Endodermal cell (in vitro differentiated cells): Measurements from ENCODE around the gene OSBPL3. TPM values are rescaled to one million over a fixed set of nuclear protein-coding genes. Genes with fewer than 3 reads are reported as not detected.

ENCODE experiments used
- DNase-seq: peaks from one replicate; pipeline ENCODE4 v3.0.0-alpha.2; 2017
- H3K27ac ChIP-seq: 2 replicates; pipeline ENCODE4 v1.5.1; 2013; ENCODE audit warnings: mild to moderate bottlenecking, low read depth, low read length, moderate library complexity
- H3K27me3 ChIP-seq: 2 replicates; pipeline ENCODE4 v1.6.1; 2013; ENCODE audit warnings: mild to moderate bottlenecking, low read length, moderate library complexity; ENCODE audit not compliant: insufficient read depth, control insufficient read depth, poor library complexity, severe bottlenecking
- H3K36me3 ChIP-seq: 2 replicates; pipeline ENCODE4 v1.7.0; 2013; ENCODE audit warnings: mild to moderate bottlenecking, low read length, moderate library complexity; ENCODE audit not compliant: control insufficient read depth, insufficient read depth
- H3K4me1 ChIP-seq: one replicate; pipeline ENCODE4 v1.7.0; 2013; ENCODE audit warnings: low read length; ENCODE audit not compliant: control insufficient read depth, insufficient read depth
- H3K4me3 ChIP-seq: 2 replicates; pipeline ENCODE4 v1.5.1; 2013; ENCODE audit warnings: mild to moderate bottlenecking, low read length, moderate library complexity
- H3K9ac ChIP-seq: 2 replicates; pipeline ENCODE4 v1.6.1; 2013; ENCODE audit warnings: mild to moderate bottlenecking, low read length, moderate library complexity; ENCODE audit not compliant: poor library complexity, severe bottlenecking; ENCODE audit errors: extremely low read depth
- H3K9me3 ChIP-seq: 2 replicates; pipeline ENCODE4 v1.6.1; 2013; ENCODE audit warnings: mild to moderate bottlenecking, low read length, moderate library complexity; ENCODE audit not compliant: control insufficient read depth
- H3K27ac Mint-ChIP-seq: 2 replicates; pipeline ENCODE4 v1.8.0; 2020; ENCODE audit warnings: mixed read lengths
- H3K27me3 Mint-ChIP-seq: 2 replicates; pipeline ENCODE4 v1.8.0; 2021; ENCODE audit warnings: mild to moderate bottlenecking, mixed read lengths; ENCODE audit not compliant: insufficient read depth
- H3K36me3 Mint-ChIP-seq: 2 replicates; pipeline ENCODE4 v1.8.0; 2020; ENCODE audit warnings: low read depth, mixed read lengths
- H3K4me1 Mint-ChIP-seq: 2 replicates; pipeline ENCODE4 v1.8.0; 2020; ENCODE audit warnings: mixed read lengths
- H3K4me3 Mint-ChIP-seq: 2 replicates; pipeline ENCODE4 v1.8.0; 2020; ENCODE audit warnings: mild to moderate bottlenecking, moderate library complexity, mixed read lengths
- H3K9me3 Mint-ChIP-seq: 2 replicates; pipeline ENCODE4 v1.8.0; 2020; ENCODE audit warnings: mild to moderate bottlenecking, mixed read lengths
- WGBS, 2 experiments: methylation state at CpG; one replicate each; pipeline versions ENCODE4 v1.1.5 to v1.1.7; 2013; ENCODE audit warnings: missing lambda C conversion rate in 2 of 2, mixed read lengths in 1 of 2; ENCODE audit not compliant: insufficient coverage in 1 of 2, insufficient read length in 1 of 2; 5-methylcytosine and 5-hydroxymethylcytosine counted together
- total RNA-seq, 2 donors: library from RNA; stranded (reverse); fragmentation: NEBNext Ultra II Directional in 1 of 2; extraction: Animal tissue kit (Norgen Biotek cat#: 25700) in 1 of 2; gene quantifications; 2 replicates in 1 of 2; 3 replicates in 1 of 2; pipeline ENCODE4 v1.2.1, GENCODE V29; 2021
- TF ChIP-seq, protein P1 (sequence below): fragments of 200-600 bp; sonication (generic); conservative IDR thresholded peaks from 2 replicates; pipeline ENCODE4 v1.5.0; 2021; ENCODE audit warnings: antibody characterized with exemption, mild to moderate bottlenecking

The OSBPL3 gene
- total RNA-seq, 2 donors from 2014 or later, result 9.8 to 11.3 TPM

DNA sequence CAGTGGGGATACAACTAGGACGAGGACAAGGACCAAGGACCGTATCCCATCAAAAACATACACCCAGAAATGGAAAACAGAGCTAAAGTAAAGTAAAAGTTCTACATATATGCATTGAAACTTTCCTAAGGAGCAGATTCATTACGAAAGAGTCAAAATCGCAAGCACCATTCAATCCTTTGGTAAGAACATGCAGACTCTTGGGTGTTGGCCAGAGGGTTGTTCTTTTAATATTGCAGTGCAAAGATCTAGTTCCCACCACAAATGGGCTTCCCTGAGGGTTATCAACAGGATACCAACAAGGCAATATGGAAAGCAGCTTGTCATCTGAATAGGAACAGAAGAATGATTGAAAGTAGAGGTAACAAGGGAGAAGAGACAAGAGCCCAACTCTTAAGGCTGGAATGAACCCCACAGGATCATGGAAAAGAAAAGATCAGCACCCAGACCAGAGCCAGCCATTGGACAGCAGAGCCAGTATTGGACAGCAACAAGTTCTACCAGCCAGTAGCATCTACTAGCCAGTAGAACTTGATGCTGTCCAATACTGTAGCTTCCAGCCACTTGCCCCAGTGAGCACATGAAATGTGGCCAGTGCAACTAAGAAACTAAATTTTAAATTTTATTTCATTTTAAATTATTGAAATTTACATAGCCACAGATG, 66.0 kb downstream of the OSBPL3 start:
- H3K9ac ChIP-seq, result no peak overlapping the region
- H3K4me3 ChIP-seq, result no peak overlapping the region
- no peaks in the 10 kb centered on the region for H3K9me3 ChIP-seq
- no peaks in the 10 kb centered on the region for H3K27me3 Mint-ChIP-seq
- TF ChIP-seq, protein P1, sequence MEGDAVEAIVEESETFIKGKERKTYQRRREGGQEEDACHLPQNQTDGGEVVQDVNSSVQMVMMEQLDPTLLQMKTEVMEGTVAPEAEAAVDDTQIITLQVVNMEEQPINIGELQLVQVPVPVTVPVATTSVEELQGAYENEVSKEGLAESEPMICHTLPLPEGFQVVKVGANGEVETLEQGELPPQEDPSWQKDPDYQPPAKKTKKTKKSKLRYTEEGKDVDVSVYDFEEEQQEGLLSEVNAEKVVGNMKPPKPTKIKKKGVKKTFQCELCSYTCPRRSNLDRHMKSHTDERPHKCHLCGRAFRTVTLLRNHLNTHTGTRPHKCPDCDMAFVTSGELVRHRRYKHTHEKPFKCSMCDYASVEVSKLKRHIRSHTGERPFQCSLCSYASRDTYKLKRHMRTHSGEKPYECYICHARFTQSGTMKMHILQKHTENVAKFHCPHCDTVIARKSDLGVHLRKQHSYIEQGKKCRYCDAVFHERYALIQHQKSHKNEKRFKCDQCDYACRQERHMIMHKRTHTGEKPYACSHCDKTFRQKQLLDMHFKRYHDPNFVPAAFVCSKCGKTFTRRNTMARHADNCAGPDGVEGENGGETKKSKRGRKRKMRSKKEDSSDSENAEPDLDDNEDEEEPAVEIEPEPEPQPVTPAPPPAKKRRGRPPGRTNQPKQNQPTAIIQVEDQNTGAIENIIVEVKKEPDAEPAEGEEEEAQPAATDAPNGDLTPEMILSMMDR, result no peak
- no peak overlapping the region for H3K4me3 Mint-ChIP-seq
- WGBS, 2 experiments, result 89 to 100% methylated on average over 2 to 4 of the region's 4 CpGs
- no peaks in the 10 kb centered on the region for H3K36me3 Mint-ChIP-seq
- no peak for DNase-seq
- no peaks in the 10 kb centered on the region for H3K4me1 ChIP-seq
- H3K27ac ChIP-seq, result no peak overlapping the region
- no peaks in the 10 kb centered on the region for H3K9me3 Mint-ChIP-seq
- H3K27me3 ChIP-seq, result no peaks in the 10 kb centered on the region
- H3K4me1 Mint-ChIP-seq, result peaks cover 13% of the 10 kb centered on the region
- no peak overlapping the region for H3K27ac Mint-ChIP-seq
- no peaks in the 10 kb centered on the region for H3K36me3 ChIP-seq

DNA sequence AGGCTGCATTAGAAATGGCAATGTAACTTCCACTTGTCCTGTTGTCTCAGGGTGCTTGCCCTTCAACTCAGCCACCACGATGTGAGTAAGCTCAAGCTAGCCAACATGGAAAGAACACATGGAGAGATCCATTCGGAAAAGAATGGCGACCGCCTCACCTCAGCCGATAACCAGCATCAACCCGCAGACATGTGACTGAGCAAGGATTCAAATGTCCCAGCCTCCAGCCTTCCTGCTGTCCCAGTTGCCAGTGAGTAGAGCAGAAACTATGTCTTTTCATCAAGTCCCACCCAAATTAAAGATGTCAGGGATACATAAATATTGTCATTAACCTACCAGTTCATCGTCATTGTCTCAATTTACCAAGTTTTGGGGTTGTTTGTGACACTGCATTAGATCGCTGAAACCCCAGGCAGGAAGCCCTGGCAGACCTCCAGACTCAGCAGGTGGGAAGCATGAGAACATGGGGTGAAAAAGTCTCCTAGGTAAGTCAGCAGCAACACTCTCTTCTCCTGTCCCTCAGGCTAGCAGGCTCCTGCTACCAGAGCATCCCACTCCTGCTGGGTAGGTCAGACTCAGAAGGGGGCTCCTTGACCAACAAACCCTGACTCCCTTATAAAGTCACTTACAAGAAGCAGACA, 67.0 kb downstream of the OSBPL3 start:
- Mint-ChIP-seq H3K27ac (no peak overlapping the region), H3K36me3 (no peaks in the 10 kb centered on the region), H3K4me3 (no peak overlapping the region), H3K4me1 (peaks cover 13% of the 10 kb centered on the region), H3K9me3 (no peaks in the 10 kb centered on the region), H3K27me3 (no peaks in the 10 kb centered on the region)
- no peaks in the 10 kb centered on the region for H3K36me3 ChIP-seq
- WGBS, 2 experiments, result 95 to 98% methylated on average over 7 to 8 of the region's 8 CpGs
- no peak overlapping the region for H3K27ac ChIP-seq
- TF ChIP-seq, protein P1, result no peak
- H3K9me3 ChIP-seq, result no peaks in the 10 kb centered on the region
- H3K4me3 ChIP-seq, result no peak overlapping the region
- H3K27me3 ChIP-seq, result no peaks in the 10 kb centered on the region
- no peak overlapping the region for H3K9ac ChIP-seq
- no peak for DNase-seq
- H3K4me1 ChIP-seq, result no peaks in the 10 kb centered on the region

DNA sequence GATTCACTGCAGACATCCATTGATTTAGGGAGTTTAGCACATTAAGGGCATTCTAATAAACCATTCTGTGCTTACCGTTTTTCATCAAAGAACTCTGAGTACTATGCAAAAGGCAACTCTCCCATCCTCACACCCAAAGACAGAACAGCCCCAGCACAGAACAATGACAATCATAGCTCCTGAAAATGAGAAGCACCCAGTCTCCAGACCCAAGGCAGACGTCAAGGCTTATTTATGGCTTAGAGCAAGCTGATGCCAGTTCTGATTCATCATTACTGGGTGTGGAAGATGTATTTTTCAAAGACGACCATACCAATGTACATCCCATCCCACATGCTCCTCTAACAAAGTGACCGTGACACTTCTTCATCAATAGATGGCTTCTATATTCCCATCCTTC, 67.6 kb downstream of the OSBPL3 start:
- no peaks in the 10 kb centered on the region for H3K27me3 Mint-ChIP-seq

More for the DNA sequence above, 67.6 kb downstream of the OSBPL3 start:
- H3K36me3 ChIP-seq, result no peaks in the 10 kb centered on the region
- H3K9ac ChIP-seq, result no peak overlapping the region
- no peak overlapping the region for H3K27ac ChIP-seq
- no peak for DNase-seq
- 84 to 89% methylated on average over 4 of the region's 4 CpGs for WGBS, 2 experiments
- no peaks in the 10 kb centered on the region for H3K27me3 ChIP-seq
- H3K4me3 ChIP-seq, result no peak overlapping the region
- H3K4me1 ChIP-seq, result no peaks in the 10 kb centered on the region
- Mint-ChIP-seq H3K27ac (no peak overlapping the region), H3K9me3 (no peaks in the 10 kb centered on the region), H3K36me3 (no peaks in the 10 kb centered on the region), H3K4me3 (no peak overlapping the region), H3K4me1 (peaks cover 13% of the 10 kb centered on the region)
- TF ChIP-seq, protein P1, result no peak
- no peaks in the 10 kb centered on the region for H3K9me3 ChIP-seq
